ENCODE measurements around the gene DDX17. TPM values are rescaled to one million over a fixed set of nuclear protein-coding genes. Genes with fewer than 3 reads are reported as not detected.

The DDX17 gene
- total and polyA plus RNA-seq, 2 donors (not counting 1 experiment from before 2014, with no cell fraction given) = 325 to 362 TPM

DNA sequence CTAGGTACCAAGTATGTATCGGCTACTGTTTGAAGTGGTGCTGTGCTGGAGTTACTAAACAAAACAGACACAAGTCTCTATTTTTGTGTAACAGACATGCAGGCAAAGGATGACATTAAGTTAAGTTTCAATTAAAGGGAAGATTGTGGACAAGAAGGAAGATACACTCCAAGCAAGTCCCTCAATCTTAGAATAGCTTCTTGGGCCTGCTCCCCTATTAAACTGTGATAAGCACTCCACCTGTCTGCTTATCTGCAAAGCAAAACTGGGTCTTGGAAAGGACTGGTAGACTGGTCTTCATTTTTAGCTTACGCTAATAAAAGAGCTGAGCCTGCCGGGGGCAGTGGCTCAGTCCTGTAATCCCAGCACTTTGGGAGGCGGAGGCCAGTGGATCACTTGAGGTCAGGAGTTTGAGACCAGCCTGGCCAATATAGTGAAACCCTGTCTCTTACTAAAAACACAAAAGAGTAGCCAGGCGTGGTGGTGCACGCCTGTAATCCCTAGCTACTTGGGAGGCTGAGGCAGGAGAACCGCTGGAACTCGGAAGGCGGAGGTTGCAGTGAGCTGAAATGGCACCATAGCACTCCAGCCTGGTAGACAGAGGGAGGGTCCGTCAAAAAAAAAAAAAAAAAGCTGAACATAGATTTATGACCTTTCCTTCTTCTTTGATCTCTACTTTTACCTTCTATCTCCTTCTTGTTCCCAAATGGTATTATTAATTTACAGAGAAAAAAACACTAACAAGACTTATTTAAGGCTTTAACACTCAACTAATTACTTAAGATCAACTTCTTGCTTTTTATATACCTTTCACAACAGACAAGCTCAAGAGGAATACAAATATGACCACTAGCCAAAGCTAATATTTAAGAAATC, 4.1 kb downstream of the DDX17 start:
- Histone ChIP-seq H3K36me3 (ENCODE audit: control insufficient read depth, insufficient read depth, low read length) (peaks cover 22% of the 10 kb centered on the region), H3K4me2 (ENCODE audit: extremely low read depth, insufficient read depth, low read length) (peak overlapping the region; percentile 62), H3K27me3 (ENCODE audit: control insufficient read depth, insufficient read depth, low read length) (no peaks in the 10 kb centered on the region), H2AFZ (ENCODE audit: low read length) (no peak overlapping the region), H3K4me3 (replicated peaks in 1 of 4; ENCODE audit: control extremely low read depth in 1 of 4, insufficient read depth in 1 of 4, low read depth in 3 of 4, low read length in 4 of 4) (peak overlapping the region; percentile 63 to 100 (median 96)), H4K20me1 (ENCODE audit: control insufficient read depth, extremely low read depth, insufficient read depth, low read length) (peaks cover 11% of the 10 kb centered on the region), H3K27ac (ENCODE audit: insufficient read depth, low read length) (no peak overlapping the region), H3K9me3 (ENCODE audit: control insufficient read depth, insufficient read depth, low read depth, low read length) (no peaks in the 10 kb centered on the region), H3K79me2 (ENCODE audit: control insufficient read depth, insufficient read depth, low read length) (peaks cover 86% of the 10 kb centered on the region), H3K9ac (ENCODE audit: insufficient read depth, low read length) (no peak overlapping the region), H3K4me1 (ENCODE audit: control insufficient read depth, extremely low read depth, insufficient read depth, low read length) (peaks cover 3% of the 10 kb centered on the region)
- no peak for DNase-seq (ENCODE audit: low read depth in 2 of 2)
- no peak for TF ChIP-seq EZH2 (IDR thresholded peaks at IDR 0.05; ENCODE audit: low read length, missing control alignments)
- no peak for TF ChIP-seq CTCF (conservative IDR thresholded peaks at IDR 0.05 in 1 of 2, IDR thresholded peaks at IDR 0.05 in 1 of 2; ENCODE audit: low read depth in 1 of 2, low read length in 2 of 2)

GRCh38 chr22:38497869-38498268, 8.2 kb downstream of the DDX17 start:
- peaks cover 4% of the 10 kb centered on the region for H4K20me1 ChIP-seq (ENCODE audit: control insufficient read depth, extremely low read depth, insufficient read depth, low read length)
- peaks cover 72% of the 10 kb centered on the region for H3K79me2 ChIP-seq (ENCODE audit: control insufficient read depth, insufficient read depth, low read length)
- H3K27me3 ChIP-seq (ENCODE audit: control insufficient read depth, insufficient read depth, low read length) = no peaks in the 10 kb centered on the region
- H3K9me3 ChIP-seq (ENCODE audit: control insufficient read depth, insufficient read depth, low read depth, low read length) = no peaks in the 10 kb centered on the region
- no peak overlapping the region for H3K4me3 ChIP-seq (replicated peaks in 1 of 4; ENCODE audit: control extremely low read depth in 1 of 4, insufficient read depth in 1 of 4, low read depth in 3 of 4, low read length in 4 of 4)
- H2AFZ ChIP-seq (ENCODE audit: low read length) = no peak overlapping the region
- no peak for DNase-seq (ENCODE audit: low read depth in 2 of 2)
- no peak overlapping the region for H3K9ac ChIP-seq (ENCODE audit: insufficient read depth, low read length)
- peaks cover 11% of the 10 kb centered on the region for H3K4me1 ChIP-seq (ENCODE audit: control insufficient read depth, extremely low read depth, insufficient read depth, low read length)
- TF ChIP-seq CTCF (conservative IDR thresholded peaks at IDR 0.05 in 1 of 2, IDR thresholded peaks at IDR 0.05 in 1 of 2; ENCODE audit: low read depth in 1 of 2, low read length in 2 of 2) (no peak), EZH2 (IDR thresholded peaks at IDR 0.05; ENCODE audit: low read length, missing control alignments) (no peak)
- peaks cover 35% of the 10 kb centered on the region for H3K36me3 ChIP-seq (ENCODE audit: control insufficient read depth, insufficient read depth, low read length)
- H3K4me2 ChIP-seq (ENCODE audit: extremely low read depth, insufficient read depth, low read length) = no peak overlapping the region
- H3K27ac ChIP-seq (ENCODE audit: insufficient read depth, low read length) = no peak overlapping the region

DNA sequence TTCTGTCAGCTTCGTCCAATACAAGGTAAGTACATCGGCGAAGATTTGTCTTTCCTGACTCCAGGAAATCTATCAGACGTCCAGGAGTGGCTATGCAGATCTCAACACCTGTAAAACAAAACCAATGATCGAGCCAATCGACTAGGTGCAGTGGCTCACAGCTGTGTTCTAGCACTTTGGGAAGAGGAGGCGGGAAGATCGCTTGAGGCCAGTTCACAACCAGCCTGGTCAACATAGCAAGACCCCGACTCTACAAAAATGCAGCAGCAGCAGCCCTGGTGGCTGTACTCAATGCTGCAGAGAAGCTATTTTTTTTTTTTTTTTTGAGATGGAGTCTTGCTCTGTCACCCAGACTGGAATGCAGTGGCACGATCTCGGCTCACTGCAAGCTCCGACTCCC, 11.2 kb downstream of the DDX17 start:
- H3K4me1 ChIP-seq (ENCODE audit: control insufficient read depth, extremely low read depth, insufficient read depth, low read length) = peaks cover 25% of the 10 kb centered on the region
- DNase-seq (ENCODE audit: low read depth in 2 of 2) = no peak
- peaks cover 52% of the 10 kb centered on the region for H3K79me2 ChIP-seq (ENCODE audit: control insufficient read depth, insufficient read depth, low read length)
- peaks cover 38% of the 10 kb centered on the region for H3K36me3 ChIP-seq (ENCODE audit: control insufficient read depth, insufficient read depth, low read length)
- H3K27me3 ChIP-seq (ENCODE audit: control insufficient read depth, insufficient read depth, low read length) = no peaks in the 10 kb centered on the region
- no peak for TF ChIP-seq CTCF (conservative IDR thresholded peaks at IDR 0.05 in 1 of 2, IDR thresholded peaks at IDR 0.05 in 1 of 2; ENCODE audit: low read depth in 1 of 2, low read length in 2 of 2)
- TF ChIP-seq EZH2 (IDR thresholded peaks at IDR 0.05; ENCODE audit: low read length, missing control alignments) = no peak
- H3K9me3 ChIP-seq (ENCODE audit: control insufficient read depth, insufficient read depth, low read depth, low read length) = no peaks in the 10 kb centered on the region
- no peaks in the 10 kb centered on the region for H4K20me1 ChIP-seq (ENCODE audit: control insufficient read depth, extremely low read depth, insufficient read depth, low read length)
- no peak overlapping the region for H3K4me2 ChIP-seq (ENCODE audit: extremely low read depth, insufficient read depth, low read length)
- no peak overlapping the region for H3K27ac ChIP-seq (ENCODE audit: insufficient read depth, low read length)
- H3K4me3 ChIP-seq (replicated peaks in 1 of 4; ENCODE audit: control extremely low read depth in 1 of 4, insufficient read depth in 1 of 4, low read depth in 3 of 4, low read length in 4 of 4) = no peak overlapping the region
- H3K9ac ChIP-seq (ENCODE audit: insufficient read depth, low read length) = no peak overlapping the region
- no peak overlapping the region for H2AFZ ChIP-seq (ENCODE audit: low read length)
